ENCODE data around the gene ELP4. TPM values are rescaled to one million over a fixed set of nuclear protein-coding genes. Genes with fewer than 3 reads are reported as not detected.

The ELP4 gene
- total and polyA plus RNA-seq, 2 donors (not counting 1 experiment from before 2014, with no cell fraction given) = 7.1 to 31.3 TPM

DNA sequence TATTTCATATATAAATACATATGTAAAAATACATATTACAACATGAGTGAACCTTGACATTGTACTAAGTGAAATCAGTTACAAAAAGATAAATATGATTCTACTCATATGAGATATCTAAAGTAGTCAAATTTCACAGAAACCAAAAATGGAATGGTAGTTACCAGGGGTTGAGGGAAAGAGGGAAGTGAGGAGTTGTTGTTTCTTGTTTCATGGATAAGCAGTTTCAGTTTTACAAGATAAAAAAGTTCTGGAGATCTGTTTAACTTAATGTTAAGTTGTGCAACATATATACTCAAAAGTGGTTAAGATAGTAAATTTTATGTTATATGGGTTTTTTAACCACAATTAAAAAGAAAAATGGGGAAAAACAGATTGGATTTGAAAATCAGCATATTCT lies 107.7 kb downstream of the ELP4 start:
- H3K27me3 Mint-ChIP-seq = no peaks in the 10 kb centered on the region
- Histone ChIP-seq H3K79me2 (ENCODE audit: control insufficient read depth, insufficient read depth, low read length) (no peaks in the 10 kb centered on the region), H4K20me1 (ENCODE audit: control insufficient read depth, insufficient read depth, low read length, poor library complexity, severe bottlenecking) (no peaks in the 10 kb centered on the region), H3K36me3 (replicated peaks in 1 of 2; ENCODE audit: control extremely low read depth in 1 of 2, control insufficient read depth in 1 of 2, extremely low read depth in 1 of 2, insufficient read depth in 2 of 2, low read length in 1 of 2) (no peaks in the 10 kb centered on the region), H3K27me3 (replicated peaks in 1 of 4; ENCODE audit: control extremely low read depth in 1 of 4, control insufficient read depth in 3 of 4, insufficient read depth in 4 of 4, low read length in 3 of 4) (no peaks in the 10 kb centered on the region), H2AFZ (ENCODE audit: insufficient read depth, low read depth, low read length, poor library complexity, severe bottlenecking) (no peak overlapping the region), H3K27ac (ENCODE audit: low read length in 2 of 2) (no peak overlapping the region), H3K4me1 (ENCODE audit: control insufficient read depth in 2 of 2, insufficient read depth in 2 of 2, low read length in 2 of 2) (no peaks in the 10 kb centered on the region), H3K4me2 (replicated peaks; ENCODE audit: low read depth, low read length, poor library complexity, severe bottlenecking) (no peak overlapping the region), H3K4me3 (ENCODE audit: control extremely low read depth in 1 of 5, extremely low read depth in 1 of 5, insufficient read depth in 1 of 5, low read depth in 2 of 5, low read length in 4 of 5) (no peak overlapping the region), H3K9me3 (ENCODE audit: control extremely low read depth in 1 of 3, control insufficient read depth in 2 of 3, insufficient read depth in 1 of 3, low read length in 2 of 3) (no peaks in the 10 kb centered on the region), H3K9ac (ENCODE audit: low read length) (no peak overlapping the region)
- no peak overlapping the region for H3K4me3 Mint-ChIP-seq
- intact Hi-C loops (cut with micrococcal nuclease) = no loop called here
- DNase-seq = no peak
- H3K9me3 Mint-ChIP-seq (ENCODE audit: insufficient read depth) = no peaks in the 10 kb centered on the region
- TF ChIP-seq, protein P1, sequence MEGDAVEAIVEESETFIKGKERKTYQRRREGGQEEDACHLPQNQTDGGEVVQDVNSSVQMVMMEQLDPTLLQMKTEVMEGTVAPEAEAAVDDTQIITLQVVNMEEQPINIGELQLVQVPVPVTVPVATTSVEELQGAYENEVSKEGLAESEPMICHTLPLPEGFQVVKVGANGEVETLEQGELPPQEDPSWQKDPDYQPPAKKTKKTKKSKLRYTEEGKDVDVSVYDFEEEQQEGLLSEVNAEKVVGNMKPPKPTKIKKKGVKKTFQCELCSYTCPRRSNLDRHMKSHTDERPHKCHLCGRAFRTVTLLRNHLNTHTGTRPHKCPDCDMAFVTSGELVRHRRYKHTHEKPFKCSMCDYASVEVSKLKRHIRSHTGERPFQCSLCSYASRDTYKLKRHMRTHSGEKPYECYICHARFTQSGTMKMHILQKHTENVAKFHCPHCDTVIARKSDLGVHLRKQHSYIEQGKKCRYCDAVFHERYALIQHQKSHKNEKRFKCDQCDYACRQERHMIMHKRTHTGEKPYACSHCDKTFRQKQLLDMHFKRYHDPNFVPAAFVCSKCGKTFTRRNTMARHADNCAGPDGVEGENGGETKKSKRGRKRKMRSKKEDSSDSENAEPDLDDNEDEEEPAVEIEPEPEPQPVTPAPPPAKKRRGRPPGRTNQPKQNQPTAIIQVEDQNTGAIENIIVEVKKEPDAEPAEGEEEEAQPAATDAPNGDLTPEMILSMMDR (IDR thresholded peaks at IDR 0.05) = no peak
- no peak for TF ChIP-seq EZH2 (IDR thresholded peaks at IDR 0.05; ENCODE audit: borderline replicate concordance, insufficient read depth, low read depth, low read length, poor library complexity, severe bottlenecking)
- H3K4me1 Mint-ChIP-seq = no peaks in the 10 kb centered on the region
- CTCF ChIA-PET = no interaction called here
- no peak overlapping the region for H3K27ac Mint-ChIP-seq
- POLR2A ChIA-PET = no interaction called here
- ATAC-seq (ENCODE audit: low read depth) = no peak

DNA sequence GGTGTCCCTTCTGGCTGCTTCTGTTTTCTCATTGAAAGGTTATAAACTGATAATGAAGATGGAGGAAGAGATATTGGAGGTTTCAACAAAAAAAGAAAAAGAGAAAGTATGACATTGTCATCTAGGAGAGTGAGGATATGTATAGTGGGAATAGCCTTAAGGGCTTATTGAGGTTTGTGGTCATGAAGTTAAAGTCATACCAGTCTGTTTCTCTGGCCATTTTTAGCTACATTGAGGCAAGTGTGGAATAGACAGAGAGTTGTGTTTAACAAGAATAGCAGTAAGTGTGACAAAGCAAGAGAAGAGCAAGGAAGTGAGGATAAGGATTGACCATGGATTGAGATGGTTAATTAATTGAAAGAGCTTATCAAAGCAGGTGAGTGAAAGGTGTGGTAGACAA lies 110.4 kb downstream of the ELP4 start:
- Histone ChIP-seq H3K27me3 (replicated peaks in 1 of 4; ENCODE audit: control extremely low read depth in 1 of 4, control insufficient read depth in 3 of 4, insufficient read depth in 4 of 4, low read length in 3 of 4) (no peaks in the 10 kb centered on the region), H3K9ac (ENCODE audit: low read length) (no peak overlapping the region), H3K27ac (ENCODE audit: low read length in 2 of 2) (no peak overlapping the region), H3K9me3 (ENCODE audit: control extremely low read depth in 1 of 3, control insufficient read depth in 2 of 3, insufficient read depth in 1 of 3, low read length in 2 of 3) (no peaks in the 10 kb centered on the region), H3K36me3 (replicated peaks in 1 of 2; ENCODE audit: control extremely low read depth in 1 of 2, control insufficient read depth in 1 of 2, extremely low read depth in 1 of 2, insufficient read depth in 2 of 2, low read length in 1 of 2) (no peaks in the 10 kb centered on the region), H3K4me1 (ENCODE audit: control insufficient read depth in 2 of 2, insufficient read depth in 2 of 2, low read length in 2 of 2) (no peaks in the 10 kb centered on the region), H3K4me3 (ENCODE audit: control extremely low read depth in 1 of 5, extremely low read depth in 1 of 5, insufficient read depth in 1 of 5, low read depth in 2 of 5, low read length in 4 of 5) (no peak overlapping the region), H4K20me1 (ENCODE audit: control insufficient read depth, insufficient read depth, low read length, poor library complexity, severe bottlenecking) (no peaks in the 10 kb centered on the region), H2AFZ (ENCODE audit: insufficient read depth, low read depth, low read length, poor library complexity, severe bottlenecking) (no peak overlapping the region), H3K4me2 (replicated peaks; ENCODE audit: low read depth, low read length, poor library complexity, severe bottlenecking) (no peak overlapping the region), H3K79me2 (ENCODE audit: control insufficient read depth, insufficient read depth, low read length) (no peaks in the 10 kb centered on the region)
- H3K4me3 Mint-ChIP-seq = no peak overlapping the region
- no peaks in the 10 kb centered on the region for H3K4me1 Mint-ChIP-seq
- H3K9me3 Mint-ChIP-seq (ENCODE audit: insufficient read depth) = no peaks in the 10 kb centered on the region
- no peak overlapping the region for H3K27ac Mint-ChIP-seq
- ATAC-seq (ENCODE audit: low read depth) (no peak), DNase-seq (no peak)
- ChIA-PET POLR2A (no interaction called here), CTCF (no interaction called here)
- TF ChIP-seq EZH2 (IDR thresholded peaks at IDR 0.05; ENCODE audit: borderline replicate concordance, insufficient read depth, low read depth, low read length, poor library complexity, severe bottlenecking) = no peak
- TF ChIP-seq, protein P1 (IDR thresholded peaks at IDR 0.05) = no peak
- intact Hi-C loops (cut with micrococcal nuclease) = no loop called here
- no peaks in the 10 kb centered on the region for H3K27me3 Mint-ChIP-seq

All from B cell (primary cell).